ENCODE data around the gene FILIP1L.
"Not testable (repeated sequence)": the region's sequence is repeated elsewhere in the genome, so short reads cannot be mapped to it uniquely, and the experiment has no call there.

FILIP1L gene

DNA sequence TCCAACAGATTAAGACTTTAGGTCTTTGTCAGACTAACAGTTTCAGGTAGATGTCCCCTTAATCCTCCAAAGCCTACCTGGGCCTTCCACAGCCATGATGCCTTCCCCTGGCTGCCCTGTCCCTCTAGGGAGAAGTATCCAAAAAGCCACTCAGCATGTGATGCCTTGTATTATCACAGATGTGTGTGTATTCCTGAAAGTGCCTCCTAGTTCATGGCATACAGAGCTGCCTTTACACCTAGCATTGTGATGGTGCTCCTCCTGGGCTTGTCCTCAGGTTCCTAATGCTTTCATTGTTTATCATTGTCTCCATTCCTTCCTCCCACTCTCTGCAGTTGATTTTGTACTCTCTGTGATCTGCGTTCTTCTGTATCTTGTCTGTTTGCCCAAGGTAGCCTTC lies 253.1 kb downstream of the FILIP1L start:
- FAIRE-seq: no peak

DNA sequence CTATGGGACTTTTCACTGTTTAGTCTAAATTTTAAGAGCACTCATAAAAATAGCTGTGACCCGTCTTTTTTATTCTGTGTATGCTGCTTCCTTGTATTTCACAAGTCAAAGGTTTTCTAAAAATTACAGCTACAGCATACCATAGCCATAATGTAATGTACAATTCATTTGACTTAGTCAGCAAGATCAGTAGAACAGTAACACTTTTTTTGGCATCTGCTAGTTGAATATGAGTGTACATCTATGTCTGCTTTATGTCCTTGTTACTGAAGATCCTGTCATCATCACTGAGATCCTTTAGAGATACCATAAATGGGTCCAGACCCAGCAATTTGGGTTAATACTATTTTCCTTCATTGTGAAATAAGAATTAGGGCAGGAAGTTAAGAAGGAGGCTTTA lies 254.5 kb downstream of the FILIP1L start:
- no peak for FAIRE-seq

DNA sequence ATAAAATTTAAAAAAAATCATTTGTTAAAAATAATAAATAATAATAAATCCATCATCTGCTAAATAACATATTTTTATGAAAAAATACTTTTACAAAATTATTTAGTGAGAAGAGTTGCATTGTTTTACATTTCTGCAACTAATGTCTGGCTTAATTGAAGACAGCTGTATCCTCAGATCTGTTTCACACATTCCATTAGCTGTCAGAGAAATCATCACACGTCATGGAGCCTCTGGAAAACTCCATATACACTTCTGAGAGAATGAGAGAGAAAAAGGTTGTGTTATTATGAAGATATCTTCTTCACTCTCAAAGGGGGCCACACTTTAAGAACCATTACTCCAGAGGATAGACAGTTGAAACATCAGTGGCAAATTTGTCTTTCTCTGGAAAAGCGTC lies 255.8 kb downstream of the FILIP1L start:
- FAIRE-seq: no peak

DNA sequence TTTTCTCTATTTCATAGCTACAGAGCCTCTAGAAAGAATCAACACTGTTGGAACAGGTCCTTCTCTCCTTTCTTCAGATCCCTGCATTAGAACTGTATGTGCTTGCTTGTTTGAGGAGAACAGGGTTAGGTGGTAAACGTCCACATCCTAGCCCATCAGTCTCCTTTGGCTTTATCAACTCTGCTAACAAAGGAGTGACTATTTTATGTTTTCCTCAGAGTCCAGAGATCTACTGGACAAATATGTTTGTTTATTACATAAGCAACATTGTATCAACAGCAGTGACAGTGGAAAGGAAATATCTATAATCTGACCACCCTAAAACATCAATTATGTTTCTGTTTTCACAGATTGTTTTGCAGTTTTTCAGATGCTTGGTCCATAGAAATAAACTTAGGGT lies 257.0 kb downstream of the FILIP1L start:
- FAIRE-seq: no peak

DNA sequence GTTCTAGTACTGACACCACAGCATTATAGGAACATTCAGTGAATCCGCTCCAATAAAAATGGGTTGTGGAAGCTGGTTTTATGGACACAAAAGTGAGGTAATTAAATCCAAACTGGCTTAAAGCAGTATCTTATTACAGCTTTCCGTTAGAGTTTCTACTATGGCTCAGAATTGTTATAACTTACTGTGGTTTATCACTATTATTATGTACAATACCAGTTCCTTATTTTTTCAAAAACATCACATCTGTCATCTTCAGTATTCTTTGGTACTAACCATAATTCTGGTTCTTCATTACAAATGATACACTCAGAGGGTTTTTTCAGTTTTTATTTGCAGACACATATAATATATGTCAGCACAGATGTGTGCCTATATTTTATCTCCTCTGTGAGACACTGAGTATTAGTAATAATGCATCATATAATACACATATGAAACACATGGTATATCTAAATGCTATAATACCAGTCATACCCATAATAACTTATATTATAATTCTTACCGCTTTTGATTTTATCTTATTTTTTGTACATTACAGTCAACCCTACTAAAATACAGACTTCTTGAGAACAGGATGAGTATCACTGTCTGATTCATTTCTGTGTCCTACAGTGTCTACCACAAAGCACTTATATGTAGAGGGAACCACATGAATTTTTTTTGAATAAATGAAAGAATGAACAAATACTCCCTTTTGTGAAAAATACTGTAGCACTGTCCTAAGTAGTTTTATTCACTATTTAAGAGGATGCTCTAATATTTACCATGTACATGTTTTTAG lies 257.7 kb downstream of the FILIP1L start:
- no peak for FAIRE-seq

DNA sequence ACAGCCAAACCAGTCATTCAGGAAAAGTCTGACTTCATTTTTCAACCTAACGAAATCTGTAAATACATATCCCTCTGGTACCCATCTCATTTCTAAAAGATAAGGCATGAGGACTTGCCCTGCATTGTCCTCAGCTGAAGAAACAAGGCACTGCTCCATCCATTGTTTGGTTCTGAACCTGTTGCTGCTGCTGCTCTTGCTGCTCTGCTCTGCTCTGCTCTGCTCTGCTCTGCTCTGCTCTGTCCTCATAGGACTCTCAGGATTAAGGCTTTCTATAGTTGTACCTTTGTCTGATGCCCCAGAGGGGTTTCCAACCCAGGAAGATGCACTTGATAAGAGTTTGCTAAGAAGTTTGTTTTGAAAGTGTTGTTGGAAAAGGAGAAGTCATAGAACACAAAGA lies 258.4 kb downstream of the FILIP1L start:
- FAIRE-seq: no peak

DNA sequence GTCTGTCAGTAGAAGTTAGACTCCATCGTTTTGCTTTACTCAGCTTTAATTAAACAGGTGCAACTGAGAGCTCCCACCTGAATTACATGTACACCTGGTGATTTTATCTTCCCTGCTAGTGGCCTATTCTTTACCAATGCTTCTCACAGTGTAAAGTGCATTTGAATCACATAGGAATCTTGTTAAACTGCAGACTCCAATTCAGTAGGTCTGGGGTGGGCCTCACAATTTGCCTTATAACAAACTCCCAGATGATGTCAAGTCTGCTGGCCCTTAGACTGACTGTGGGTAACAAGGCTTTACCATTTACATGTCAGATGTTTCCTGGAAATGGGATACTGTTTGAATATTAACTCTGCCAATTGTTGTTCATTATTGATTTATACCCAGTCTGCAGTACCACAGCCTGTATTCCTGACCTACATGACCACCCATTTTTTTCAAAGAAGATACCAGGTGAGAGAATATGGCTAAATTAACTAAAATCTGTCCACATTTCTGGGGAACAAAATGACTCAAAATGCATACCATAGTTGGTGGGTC lies 259.5 kb downstream of the FILIP1L start:
- FAIRE-seq: no peak

DNA sequence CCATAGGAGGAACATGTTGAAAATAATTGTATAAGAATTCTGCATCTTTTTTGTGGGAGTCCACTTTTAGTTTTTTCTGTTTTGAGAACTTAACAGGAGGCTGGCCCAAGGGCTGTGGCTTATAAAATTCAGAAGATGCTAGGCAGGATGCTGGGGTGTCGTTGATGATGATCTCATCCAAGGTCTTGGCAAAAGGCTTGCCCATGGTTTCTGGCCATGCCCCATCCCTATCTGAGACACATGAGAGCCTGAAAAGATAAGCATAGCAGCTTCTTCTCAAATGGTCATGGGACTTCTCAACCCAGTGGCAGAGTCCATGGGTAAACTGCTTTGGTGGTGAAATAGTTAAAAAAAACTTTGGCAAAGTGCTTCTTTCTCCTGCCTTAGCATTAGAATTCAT lies 261.4 kb downstream of the FILIP1L start:
- FAIRE-seq: no peak

DNA sequence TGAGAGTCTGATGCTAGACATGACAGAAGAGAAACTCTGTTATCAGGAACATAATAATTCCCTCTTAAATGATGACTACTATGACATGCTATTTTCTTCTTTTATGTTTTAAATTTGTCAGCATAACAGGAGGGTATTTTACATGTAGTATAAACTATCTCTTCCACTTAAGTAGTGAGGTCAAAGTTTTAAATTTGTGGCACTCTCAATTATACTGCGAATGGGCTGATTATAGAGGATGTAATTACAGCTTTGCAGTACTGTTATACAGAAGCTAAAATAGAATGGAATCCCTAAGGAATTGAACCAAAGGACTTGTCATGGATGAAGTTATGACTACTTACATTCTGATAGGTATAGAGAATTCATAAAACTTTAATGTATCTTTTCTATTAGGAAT lies 262.3 kb downstream of the FILIP1L start:
- no peak for FAIRE-seq

DNA sequence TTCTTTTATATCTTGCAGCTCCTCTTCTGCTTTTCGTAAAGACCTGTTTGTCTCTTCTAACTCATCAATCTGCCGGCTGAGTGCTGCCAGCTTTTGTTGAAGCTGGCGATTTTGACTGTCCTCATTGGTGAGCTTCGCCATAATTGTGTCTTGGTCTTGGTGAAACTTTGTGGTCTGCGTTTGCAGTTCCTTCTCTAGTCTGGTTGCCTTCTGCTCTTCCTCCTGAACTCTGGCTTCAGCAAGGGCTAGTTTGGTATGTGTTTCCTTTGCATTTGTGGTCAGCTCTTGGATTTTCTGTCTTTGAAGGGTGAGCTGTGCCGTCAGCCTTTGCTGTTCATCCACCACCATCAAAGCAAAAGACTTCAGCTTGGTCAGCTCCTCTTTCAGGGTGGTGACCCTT lies 263.7 kb downstream of the FILIP1L start:
- FAIRE-seq: no peak

DNA sequence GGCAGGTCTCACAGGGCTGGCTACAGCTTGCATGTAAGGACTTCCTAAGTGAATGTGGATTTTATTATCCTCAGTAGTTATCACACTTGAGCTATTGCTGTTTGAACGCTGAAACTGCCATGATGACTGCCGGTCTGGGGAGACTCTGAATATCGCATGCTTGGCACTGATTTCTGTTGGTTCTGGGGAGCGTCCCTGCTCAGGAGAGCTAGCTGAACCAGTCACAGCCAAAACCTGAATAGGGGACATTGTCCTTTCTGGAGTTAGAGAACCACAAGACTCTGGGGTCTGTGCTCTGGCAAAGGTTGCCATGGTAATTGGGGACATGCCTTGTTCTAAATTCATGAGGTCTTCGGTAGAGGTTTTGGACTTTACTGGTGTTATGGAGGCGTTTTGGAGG lies 265.9 kb downstream of the FILIP1L start:
- FAIRE-seq: no peak

DNA sequence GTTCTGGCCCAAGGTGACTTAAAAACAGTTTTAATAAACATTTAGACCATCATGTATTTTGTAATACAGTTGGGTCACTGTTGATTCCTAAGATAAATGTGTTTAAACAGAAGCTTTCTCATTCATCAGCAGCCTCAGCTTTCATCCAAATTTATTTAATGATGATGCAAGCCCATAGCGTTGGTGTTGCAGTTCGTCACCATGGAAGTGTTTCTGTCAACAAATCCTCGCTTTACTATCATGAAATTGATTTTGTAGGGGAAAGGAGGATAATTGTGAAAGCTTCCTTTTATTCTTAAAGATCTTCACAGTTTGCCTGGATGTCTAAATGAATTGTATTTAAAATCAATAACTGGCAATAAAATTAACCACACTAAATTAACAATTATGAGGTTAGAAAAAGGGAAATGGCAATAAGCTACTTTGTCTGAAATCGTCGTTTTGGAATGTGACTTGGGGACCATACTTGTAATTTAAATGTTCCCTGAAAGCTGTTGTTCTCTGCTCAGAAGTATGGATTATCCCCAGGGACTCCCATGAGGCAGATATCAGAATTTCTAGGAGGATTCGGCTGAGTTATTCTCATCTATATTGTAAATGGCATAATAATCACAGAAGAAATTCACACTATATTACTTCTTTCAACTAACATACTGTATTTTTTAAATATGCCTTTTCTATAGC lies 267.7 kb downstream of the FILIP1L start:
- FAIRE-seq: no peak

DNA sequence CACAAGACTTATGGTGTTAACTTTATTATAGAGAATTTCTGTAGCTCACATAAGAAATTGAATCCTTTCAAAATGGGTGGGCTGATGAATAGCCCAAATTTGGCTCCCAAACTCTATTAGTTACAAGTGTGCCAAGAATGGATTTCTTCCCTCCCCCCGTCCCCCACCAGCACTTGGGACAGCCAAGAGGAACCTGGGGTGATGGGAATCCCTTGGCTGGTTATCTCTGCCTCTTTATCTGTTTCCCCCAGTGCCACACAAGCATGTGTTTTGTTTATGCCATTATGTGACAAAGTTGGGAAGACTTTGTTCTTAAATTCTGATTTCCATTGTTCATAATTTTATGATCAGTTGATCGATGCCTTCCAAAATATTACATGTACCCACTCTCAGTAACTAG lies 268.3 kb downstream of the FILIP1L start:
- no peak for FAIRE-seq

DNA sequence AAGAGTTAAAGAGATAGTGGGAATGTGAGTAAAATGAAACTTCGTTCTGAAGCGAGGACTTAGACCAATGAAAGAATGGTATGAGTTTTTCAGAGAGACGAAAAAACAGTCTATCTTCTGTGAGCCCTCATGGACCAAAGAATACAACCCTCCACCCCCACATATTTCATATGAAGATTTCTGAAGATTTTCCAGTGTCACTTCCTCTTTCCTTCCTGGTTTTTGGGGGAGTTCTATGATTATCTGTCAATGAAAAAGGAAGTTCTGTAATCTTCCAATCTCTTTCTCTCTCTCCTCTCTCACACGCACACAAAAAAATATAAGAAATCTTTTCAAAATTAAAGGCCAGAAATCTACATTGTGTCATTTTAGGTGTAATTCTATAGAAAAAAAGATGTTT lies 269.0 kb downstream of the FILIP1L start:
- FAIRE-seq: no peak

DNA sequence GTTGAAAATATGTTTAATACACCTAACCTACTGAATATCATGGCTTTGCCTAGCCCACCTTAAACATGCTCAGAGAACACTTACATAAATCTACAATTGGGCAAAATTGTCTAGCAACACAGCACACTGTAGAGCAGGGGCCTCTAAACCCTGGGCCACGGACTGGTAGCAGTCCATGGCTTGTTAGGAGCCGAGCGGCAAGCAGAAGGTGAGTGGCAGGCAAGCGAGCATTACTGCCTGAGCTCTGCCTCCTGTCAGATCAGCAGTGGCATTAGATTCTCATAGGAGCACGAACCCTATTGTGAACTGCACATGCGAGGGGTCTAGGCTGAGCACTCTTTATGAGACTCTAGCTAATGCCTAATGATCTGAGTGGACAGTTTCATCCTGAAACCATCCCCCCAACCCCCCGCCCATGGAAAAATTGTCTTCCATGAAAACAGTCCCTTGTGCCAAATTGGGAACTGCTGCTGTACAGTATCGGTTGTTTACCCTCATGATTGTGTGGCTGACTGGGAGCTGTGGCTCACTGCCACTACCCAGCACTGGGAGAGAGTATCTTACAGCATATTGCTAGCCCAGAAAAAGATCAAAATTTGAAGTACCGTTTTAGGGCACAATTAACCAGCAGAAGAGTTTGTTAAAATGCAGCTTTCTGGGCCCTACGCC lies 270.6 kb downstream of the FILIP1L start:
- no peak for FAIRE-seq

DNA sequence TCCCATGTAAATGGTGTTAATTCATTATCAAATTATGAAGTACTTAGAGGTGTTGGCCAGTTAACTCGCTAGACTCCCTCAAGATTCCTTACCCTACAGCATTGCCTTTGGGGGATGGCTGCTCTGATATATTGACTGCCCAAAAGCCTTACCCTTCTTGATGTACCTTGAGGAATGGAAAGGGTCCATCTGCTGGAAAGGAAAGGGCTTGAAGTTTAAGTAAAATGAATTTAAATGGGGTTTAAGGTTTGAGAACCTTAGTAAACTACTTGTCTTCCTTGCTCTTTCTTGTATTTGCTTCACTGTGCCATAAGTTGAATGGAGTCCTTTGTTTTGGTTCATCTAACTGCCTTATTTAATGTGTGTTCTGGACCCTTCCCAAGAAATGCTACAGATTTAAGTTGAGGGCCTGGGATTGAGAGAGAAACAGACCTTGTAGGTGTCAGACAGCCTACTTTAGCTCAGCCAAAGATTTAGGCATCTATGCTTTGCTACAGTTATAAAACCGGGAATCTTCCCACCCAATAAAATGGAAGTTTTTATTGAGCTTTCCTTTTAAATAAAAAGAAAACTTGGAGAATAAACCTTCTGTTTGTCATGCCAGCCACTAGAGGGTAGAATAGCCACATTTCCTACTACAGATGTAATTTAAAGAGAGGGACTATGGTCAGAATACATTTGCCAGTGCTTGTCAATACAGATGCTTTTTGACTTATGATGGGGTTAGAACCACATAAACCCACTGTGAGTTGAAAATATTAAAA lies 271.3 kb downstream of the FILIP1L start:
- peak; percentile 91 for FAIRE-seq

DNA sequence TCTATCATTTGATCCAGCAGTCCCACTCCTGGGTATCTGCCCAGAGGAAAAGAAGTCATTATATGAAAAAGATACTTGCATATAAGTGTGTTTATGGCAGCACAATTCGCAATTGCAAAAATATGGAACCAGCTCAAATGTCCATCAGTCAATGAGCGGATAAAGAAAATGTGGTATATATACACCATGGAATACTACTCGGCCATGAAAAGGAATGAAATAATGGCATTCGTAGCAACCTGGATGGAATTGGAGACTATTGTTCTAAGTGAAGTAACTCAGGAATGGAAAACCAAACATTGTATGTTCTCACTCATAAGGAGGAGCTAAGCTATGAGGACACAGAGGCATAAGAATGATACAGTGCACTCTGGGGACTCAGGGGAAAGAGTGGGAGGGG lies 272.4 kb downstream of the FILIP1L start:
- not testable (repeated sequence) for FAIRE-seq

DNA sequence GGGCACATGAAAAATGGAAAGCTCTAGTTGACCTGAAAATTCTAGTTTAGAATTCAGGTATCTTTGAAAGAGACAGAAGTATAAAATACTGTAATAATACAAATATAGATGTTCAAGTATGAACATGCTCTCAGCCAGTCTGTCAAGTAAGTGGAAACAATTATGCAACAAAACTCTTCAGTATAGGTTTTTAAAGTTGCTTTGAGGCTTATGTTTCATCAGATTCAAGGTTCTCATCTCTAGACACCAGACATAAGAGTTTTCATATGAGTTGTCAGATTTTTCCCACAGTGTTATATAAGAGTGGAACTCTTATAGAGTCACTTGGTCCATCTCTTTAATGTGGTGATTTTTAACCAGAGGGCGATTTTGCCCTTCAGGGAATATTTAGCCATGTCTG lies 274.7 kb downstream of the FILIP1L start:
- no peak for FAIRE-seq

DNA sequence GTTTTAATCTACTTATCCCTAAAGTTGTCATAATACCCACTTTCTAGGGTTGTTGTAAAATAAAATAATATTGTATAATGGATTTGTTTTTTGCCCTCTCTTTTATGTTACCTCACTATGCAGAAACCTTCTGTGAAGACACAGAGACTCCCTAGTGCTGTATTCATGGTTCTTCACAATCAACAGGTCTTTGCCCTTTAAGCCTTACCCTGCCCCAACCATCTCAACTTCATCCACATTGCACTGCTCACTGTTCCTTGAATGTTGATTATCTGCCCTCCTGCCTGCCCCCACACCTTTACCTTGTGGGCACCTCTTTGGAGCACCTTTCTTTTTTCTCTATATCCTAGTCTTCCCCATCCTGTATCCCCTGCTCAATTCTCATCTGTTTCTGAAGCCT lies 275.5 kb downstream of the FILIP1L start:
- no peak for FAIRE-seq

DNA sequence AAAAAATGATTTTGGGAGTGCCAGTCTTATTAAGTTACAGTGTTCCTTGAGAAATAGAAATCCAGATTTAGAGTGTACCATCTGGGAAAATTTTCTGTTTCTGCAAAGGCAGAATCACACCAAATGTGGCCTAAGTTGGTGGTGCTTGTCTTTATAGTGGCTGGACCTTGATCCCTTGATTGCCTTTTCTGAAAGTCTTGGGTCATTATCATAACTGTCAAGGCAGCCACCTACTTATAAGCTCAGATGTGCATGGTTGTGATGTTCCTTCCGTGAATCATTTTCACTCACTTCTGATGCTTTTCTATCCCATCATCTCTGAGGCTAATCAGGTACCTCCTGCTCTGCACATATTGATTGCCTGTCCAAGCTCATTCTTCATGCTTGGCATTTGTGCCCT lies 276.6 kb downstream of the FILIP1L start:
- FAIRE-seq: no peak

DNA sequence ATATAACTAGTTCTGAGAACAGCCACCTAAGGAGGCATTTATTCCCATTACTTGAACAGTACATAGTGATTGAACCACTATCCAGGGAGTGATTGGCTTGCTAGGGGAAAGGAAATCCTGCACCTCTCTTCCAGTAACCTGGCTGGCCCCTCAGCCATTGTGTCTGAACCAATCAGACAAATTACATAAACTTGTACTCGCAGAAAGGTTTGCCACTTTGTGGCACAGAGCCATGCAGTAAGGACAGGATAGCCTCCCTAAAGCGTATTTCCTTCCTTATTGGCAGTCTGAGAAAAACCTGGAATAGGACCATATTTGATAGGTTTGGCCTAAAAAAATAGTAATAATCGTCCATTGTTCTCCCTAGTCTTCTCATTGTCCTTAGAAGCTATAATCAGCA lies 277.6 kb downstream of the FILIP1L start:
- FAIRE-seq: no peak

DNA sequence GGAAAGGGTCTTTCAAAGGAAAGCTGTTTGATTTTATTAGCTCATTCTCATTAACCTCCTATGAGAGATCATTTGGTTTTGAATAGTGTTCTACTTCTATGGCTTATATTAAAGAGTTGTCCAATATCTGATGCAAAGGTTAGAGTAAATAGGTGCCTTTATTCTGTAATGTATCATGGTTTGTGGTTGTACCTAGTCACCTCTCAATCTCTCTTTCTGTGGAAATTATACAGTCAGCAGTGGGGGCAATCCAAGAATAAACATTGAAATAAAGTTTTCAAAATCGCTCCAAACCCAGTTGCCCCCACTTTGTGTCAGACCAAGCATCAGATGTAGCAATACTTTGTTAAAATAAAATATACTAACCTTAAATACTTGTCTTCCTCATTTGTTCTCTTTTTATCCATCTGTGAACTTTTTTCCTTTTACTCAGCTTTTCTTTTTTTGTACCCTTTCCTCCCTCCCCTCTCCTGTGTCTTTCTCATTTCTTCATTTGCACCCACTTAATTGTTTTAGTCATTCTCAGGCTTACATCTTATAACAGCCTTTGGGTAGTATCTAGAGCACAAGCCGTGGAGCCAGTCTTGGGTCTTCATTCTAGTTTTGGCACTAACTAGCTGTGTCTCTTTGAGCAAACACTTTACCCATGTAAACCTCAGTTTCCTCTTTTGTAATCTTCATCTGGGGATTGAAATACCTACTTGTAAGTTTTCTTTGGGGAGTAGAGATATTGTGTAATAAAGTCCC lies 279.9 kb downstream of the FILIP1L start:
- no peak for FAIRE-seq

Data from A204.1 (cell line).